ENCODE measurements around the gene CDC42BPA.
A peak's percentile ranks its signal among the peaks of the same experiment; 100 is the strongest.

Gene CDC42BPA

GRCh38 chr1:227212164-227212563, 106.1 kb downstream of the CDC42BPA start:
- DNase-seq (ENCODE audit: extremely low spot score) = no peak
- TF ChIP-seq BHLHE40 (IDR thresholded peaks at IDR 0.05; ENCODE audit: borderline replicate concordance) (no peak), ARNT (IDR thresholded peaks at IDR 0.05) (no peak), ELF4 (IDR thresholded peaks at IDR 0.05) (no peak), CTBP1 (IDR thresholded peaks at IDR 0.05; ENCODE audit: borderline replicate concordance) (no peak), NFRKB (IDR thresholded peaks at IDR 0.05) (no peak), SUZ12 (IDR thresholded peaks at IDR 0.05) (no peak), PKNOX1 (IDR thresholded peaks at IDR 0.05) (no peak), HDGF (IDR thresholded peaks at IDR 0.05; ENCODE audit: borderline replicate concordance) (no peak), SP1 (IDR thresholded peaks at IDR 0.05) (no peak), TARDBP (IDR thresholded peaks at IDR 0.05) (no peak), FOXK2 (IDR thresholded peaks at IDR 0.05) (no peak), FOXA1 (IDR thresholded peaks at IDR 0.05) (no peak), FOXM1 (IDR thresholded peaks at IDR 0.05; ENCODE audit: borderline replicate concordance) (no peak), L3MBTL2 (conservative IDR thresholded peaks at IDR 0.05) (no peak), LEF1 (IDR thresholded peaks at IDR 0.05; ENCODE audit: borderline replicate concordance) (no peak), ZNF384 (IDR thresholded peaks at IDR 0.05) (no peak)
- ChIA-PET POLR2A (no interaction called here), CTCF (no interaction called here)

GRCh38 chr1:227210604-227211003, 107.7 kb downstream of the CDC42BPA start:
- no peak for DNase-seq (ENCODE audit: extremely low spot score)
- POLR2A ChIA-PET = no interaction called here
- TF ChIP-seq PKNOX1 (IDR thresholded peaks at IDR 0.05) (no peak), FOXM1 (IDR thresholded peaks at IDR 0.05; ENCODE audit: borderline replicate concordance) (no peak), FOXA1 (IDR thresholded peaks at IDR 0.05) (no peak), ARNT (IDR thresholded peaks at IDR 0.05) (no peak), SUZ12 (IDR thresholded peaks at IDR 0.05) (no peak), LEF1 (IDR thresholded peaks at IDR 0.05; ENCODE audit: borderline replicate concordance) (no peak), ZNF384 (IDR thresholded peaks at IDR 0.05) (no peak), NFRKB (IDR thresholded peaks at IDR 0.05) (no peak), HDGF (IDR thresholded peaks at IDR 0.05; ENCODE audit: borderline replicate concordance) (no peak), CTBP1 (IDR thresholded peaks at IDR 0.05; ENCODE audit: borderline replicate concordance) (no peak), SP1 (IDR thresholded peaks at IDR 0.05) (no peak), L3MBTL2 (conservative IDR thresholded peaks at IDR 0.05) (no peak), BHLHE40 (IDR thresholded peaks at IDR 0.05; ENCODE audit: borderline replicate concordance) (no peak), TARDBP (IDR thresholded peaks at IDR 0.05) (no peak), ELF4 (IDR thresholded peaks at IDR 0.05) (no peak), FOXK2 (IDR thresholded peaks at IDR 0.05) (no peak)
- CTCF ChIA-PET = no interaction called here

- DNase-seq (ENCODE audit: extremely low spot score) = no peak
- TF ChIP-seq SP1 (IDR thresholded peaks at IDR 0.05) = no peak
- TF ChIP-seq FOXK2 (IDR thresholded peaks at IDR 0.05) = no peak
- no peak for TF ChIP-seq NFRKB (IDR thresholded peaks at IDR 0.05)
- no peak for TF ChIP-seq FOXA1 (IDR thresholded peaks at IDR 0.05)
- no peak for TF ChIP-seq CTBP1 (IDR thresholded peaks at IDR 0.05; ENCODE audit: borderline replicate concordance)
- no peak for TF ChIP-seq PKNOX1 (IDR thresholded peaks at IDR 0.05)
- TF ChIP-seq ARNT (IDR thresholded peaks at IDR 0.05) = no peak
- no peak for TF ChIP-seq BHLHE40 (IDR thresholded peaks at IDR 0.05; ENCODE audit: borderline replicate concordance)
- TF ChIP-seq LEF1 (IDR thresholded peaks at IDR 0.05; ENCODE audit: borderline replicate concordance) = no peak
- no peak for TF ChIP-seq HDGF (IDR thresholded peaks at IDR 0.05; ENCODE audit: borderline replicate concordance)
- no peak for TF ChIP-seq FOXM1 (IDR thresholded peaks at IDR 0.05; ENCODE audit: borderline replicate concordance)
- TF ChIP-seq SUZ12 (IDR thresholded peaks at IDR 0.05) = no peak
- no peak for TF ChIP-seq L3MBTL2 (conservative IDR thresholded peaks at IDR 0.05)
- no peak for TF ChIP-seq ELF4 (IDR thresholded peaks at IDR 0.05)
- TF ChIP-seq ZNF384 (IDR thresholded peaks at IDR 0.05) = no peak
- no peak for TF ChIP-seq TARDBP (IDR thresholded peaks at IDR 0.05)
- ChIA-PET CTCF (no interaction called here), POLR2A (no interaction called here)
Observed at GRCh38 chr1:227197064-227197463, 121.2 kb downstream of the CDC42BPA start.

- ChIA-PET POLR2A (no interaction called here), CTCF (no interaction called here)
- DNase-seq (ENCODE audit: extremely low spot score) = no peak
Observed at GRCh38 chr1:227192163-227192562, 126.1 kb downstream of the CDC42BPA start.

GRCh38 chr1:227191607-227192006, 126.7 kb downstream of the CDC42BPA start:
- ChIA-PET CTCF (no interaction called here), POLR2A (no interaction called here)
- DNase-seq (ENCODE audit: extremely low spot score) = no peak
- TF ChIP-seq ZNF384 (IDR thresholded peaks at IDR 0.05) (no peak), TARDBP (IDR thresholded peaks at IDR 0.05) (no peak), BHLHE40 (IDR thresholded peaks at IDR 0.05; ENCODE audit: borderline replicate concordance) (no peak), FOXM1 (IDR thresholded peaks at IDR 0.05; ENCODE audit: borderline replicate concordance) (no peak), NFRKB (IDR thresholded peaks at IDR 0.05) (no peak), L3MBTL2 (conservative IDR thresholded peaks at IDR 0.05) (no peak)

More at GRCh38 chr1:227192163-227192562, 126.1 kb downstream of the CDC42BPA start:
- TF ChIP-seq ZNF384 (IDR thresholded peaks at IDR 0.05) (no peak), L3MBTL2 (conservative IDR thresholded peaks at IDR 0.05) (no peak), PKNOX1 (IDR thresholded peaks at IDR 0.05) (no peak), CTBP1 (IDR thresholded peaks at IDR 0.05; ENCODE audit: borderline replicate concordance) (no peak), FOXA1 (IDR thresholded peaks at IDR 0.05) (no peak), FOXM1 (IDR thresholded peaks at IDR 0.05; ENCODE audit: borderline replicate concordance) (no peak), LEF1 (IDR thresholded peaks at IDR 0.05; ENCODE audit: borderline replicate concordance) (no peak), BHLHE40 (IDR thresholded peaks at IDR 0.05; ENCODE audit: borderline replicate concordance) (no peak)

- ChIA-PET CTCF (no interaction called here), POLR2A (no interaction called here)
- no peak for DNase-seq (ENCODE audit: extremely low spot score)
- TF ChIP-seq LEF1 (IDR thresholded peaks at IDR 0.05; ENCODE audit: borderline replicate concordance) = 0 out of 2 replicates have a peak, but pooled peaks have one; percentile 13
- no peak for TF ChIP-seq BHLHE40 (IDR thresholded peaks at IDR 0.05; ENCODE audit: borderline replicate concordance)
Observed at GRCh38 chr1:227190321-227190720, 128.0 kb downstream of the CDC42BPA start.
